ENCODE measurements around the gene LTBR. TPM values are rescaled to one million over a fixed set of nuclear protein-coding genes. Genes with fewer than 3 reads are reported as not detected.

LTBR gene
- polyA plus RNA-seq, 3 donors, result 56.4 to 108 (median 60.6) TPM

DNA sequence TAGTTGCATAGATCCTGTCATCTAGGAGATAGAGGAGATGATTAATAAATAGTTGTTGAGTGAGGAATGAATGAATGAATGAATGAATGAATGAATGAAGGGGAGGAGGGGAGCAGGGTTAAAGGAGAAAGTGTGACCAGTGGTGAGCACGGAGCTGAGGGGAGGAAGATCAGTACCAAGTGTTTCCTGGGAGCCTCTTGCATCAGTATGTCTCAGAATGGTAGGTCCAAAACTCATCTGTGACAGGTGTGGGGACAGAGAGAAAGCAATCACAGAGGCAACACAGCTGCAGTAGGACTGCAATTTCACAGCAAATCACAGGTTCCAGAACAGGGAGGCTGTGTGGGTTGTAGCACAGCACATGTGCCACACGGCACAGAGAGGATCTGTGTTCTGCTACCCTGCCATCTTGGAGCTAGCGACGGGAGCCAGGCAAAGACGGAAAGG is 27.6 kb upstream of the LTBR start:
- peaks cover 0 to 3% (median 0%) of the 10 kb centered on the region in 7 donors for H3K9me3 Mint-ChIP-seq
- intact Hi-C loops (cut with micrococcal nuclease), result loop anchor here in 1 of 2 donors (2.0 kb wide), 1 partner anchor 14 kb away; the partner anchor contains the start of gene TNFRSF1A
- peak overlapping the region; percentile 36 for H3K4me2 ChIP-seq (replicated peaks; ENCODE audit: extremely low read depth, low read length, poor library complexity, severe bottlenecking)
- H3K9me3 ChIP-seq (replicated peaks in 1 of 2; ENCODE audit: control insufficient read depth in 1 of 2, insufficient read depth in 1 of 2, low read length in 2 of 2), result no peaks in the 10 kb centered on the region
- H3K4me1 Mint-ChIP-seq, result peaks cover 84% of the 10 kb centered on the region
- no peaks in the 10 kb centered on the region for H3K27me3 ChIP-seq (ENCODE audit: control insufficient read depth in 2 of 2, insufficient read depth in 2 of 2, low read length in 2 of 2)
- peak overlapping the region; percentile 32 to 34 for H3K4me3 Mint-ChIP-seq
- H3K36me3 Mint-ChIP-seq, result no peaks in the 10 kb centered on the region
- H3K79me2 ChIP-seq (ENCODE audit: insufficient read depth, low read length), result no peaks in the 10 kb centered on the region
- no peaks in the 10 kb centered on the region for H3K36me3 ChIP-seq (replicated peaks in 1 of 2; ENCODE audit: control insufficient read depth in 1 of 2, insufficient read depth in 2 of 2, low read length in 2 of 2)
- TF ChIP-seq, protein P1, sequence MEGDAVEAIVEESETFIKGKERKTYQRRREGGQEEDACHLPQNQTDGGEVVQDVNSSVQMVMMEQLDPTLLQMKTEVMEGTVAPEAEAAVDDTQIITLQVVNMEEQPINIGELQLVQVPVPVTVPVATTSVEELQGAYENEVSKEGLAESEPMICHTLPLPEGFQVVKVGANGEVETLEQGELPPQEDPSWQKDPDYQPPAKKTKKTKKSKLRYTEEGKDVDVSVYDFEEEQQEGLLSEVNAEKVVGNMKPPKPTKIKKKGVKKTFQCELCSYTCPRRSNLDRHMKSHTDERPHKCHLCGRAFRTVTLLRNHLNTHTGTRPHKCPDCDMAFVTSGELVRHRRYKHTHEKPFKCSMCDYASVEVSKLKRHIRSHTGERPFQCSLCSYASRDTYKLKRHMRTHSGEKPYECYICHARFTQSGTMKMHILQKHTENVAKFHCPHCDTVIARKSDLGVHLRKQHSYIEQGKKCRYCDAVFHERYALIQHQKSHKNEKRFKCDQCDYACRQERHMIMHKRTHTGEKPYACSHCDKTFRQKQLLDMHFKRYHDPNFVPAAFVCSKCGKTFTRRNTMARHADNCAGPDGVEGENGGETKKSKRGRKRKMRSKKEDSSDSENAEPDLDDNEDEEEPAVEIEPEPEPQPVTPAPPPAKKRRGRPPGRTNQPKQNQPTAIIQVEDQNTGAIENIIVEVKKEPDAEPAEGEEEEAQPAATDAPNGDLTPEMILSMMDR (IDR thresholded peaks at IDR 0.05), result no peak
- H3K4me1 ChIP-seq (ENCODE audit: control insufficient read depth in 1 of 2, insufficient read depth in 2 of 2, low read length in 2 of 2), result peaks cover 74 to 83% of the 10 kb centered on the region in 2 donors
- WGBS (ENCODE audit: insufficient coverage), result 76% methylated on average over 5 of the region's 5 CpGs
- DNase-seq, result no peak
- H3K27ac Mint-ChIP-seq, result peak overlapping the region; percentile 77 to 95 (median 88)
- H4K20me1 ChIP-seq (ENCODE audit: insufficient read depth, low read length), result no peaks in the 10 kb centered on the region
- no peak overlapping the region for H2AFZ ChIP-seq (ENCODE audit: insufficient read depth, low read depth, low read length, poor library complexity, severe bottlenecking)
- H3K27ac ChIP-seq (ENCODE audit: low read depth in 1 of 2, low read length in 2 of 2), result peak overlapping the region in 1 of 2 donors; percentile 76
- H3K9ac ChIP-seq (ENCODE audit: insufficient read depth, low read length, poor library complexity, severe bottlenecking), result no peak overlapping the region
- H3K4me3 ChIP-seq (replicated peaks in 1 of 3; ENCODE audit: low read depth in 2 of 3, low read length in 3 of 3), result peak overlapping the region in 1 of 3 experiments; percentile 19
- peaks cover 0 to 6% (median 0%) of the 10 kb centered on the region in 3 donors for H3K27me3 Mint-ChIP-seq (ENCODE audit: low read depth in 3 of 3)

DNA sequence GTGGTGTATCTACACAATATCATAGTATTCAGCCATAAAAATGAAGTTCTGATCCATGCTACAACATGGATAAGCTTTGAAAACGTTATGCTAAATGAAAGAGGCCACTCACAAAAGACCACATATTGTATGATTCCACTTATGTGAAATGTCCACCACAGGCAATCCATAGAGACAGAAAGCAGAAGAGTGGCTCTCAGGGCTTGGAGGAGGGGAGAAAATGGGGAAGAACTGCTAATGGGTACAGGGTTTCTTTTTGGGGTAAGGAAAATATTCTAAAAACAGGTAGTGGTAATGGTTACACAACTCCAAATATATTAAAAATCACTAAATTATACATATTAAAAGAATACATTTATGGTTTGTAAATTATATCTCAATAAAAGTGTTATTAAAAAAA is 25.1 kb upstream of the LTBR start:
- TF ChIP-seq, protein P1 (IDR thresholded peaks at IDR 0.05), result no peak
- WGBS (ENCODE audit: insufficient coverage), result no CpG with 5 or more reads among the region's 1 CpG
- Mint-ChIP-seq H3K27me3 (ENCODE audit: low read depth in 3 of 3) (peaks cover 0 to 5% (median 0%) of the 10 kb centered on the region in 3 donors), H3K4me3 (no peak overlapping the region), H3K27ac (peak overlapping the region; percentile 74 to 87 (median 83)), H3K4me1 (peaks cover 80% of the 10 kb centered on the region), H3K9me3 (peaks cover 0 to 4% (median 0%) of the 10 kb centered on the region in 7 donors), H3K36me3 (no peaks in the 10 kb centered on the region)
- H3K36me3 ChIP-seq (replicated peaks in 1 of 2; ENCODE audit: control insufficient read depth in 1 of 2, insufficient read depth in 2 of 2, low read length in 2 of 2), result no peaks in the 10 kb centered on the region
- intact Hi-C loops (cut with micrococcal nuclease), result no loop called here
- H3K4me1 ChIP-seq (ENCODE audit: control insufficient read depth in 1 of 2, insufficient read depth in 2 of 2, low read length in 2 of 2), result peaks cover 68 to 88% of the 10 kb centered on the region in 2 donors
- H3K4me3 ChIP-seq (replicated peaks in 1 of 3; ENCODE audit: low read depth in 2 of 3, low read length in 3 of 3), result no peak overlapping the region
- DNase-seq, result peak; percentile 70 to 71 (median 71)
- peaks cover 7% of the 10 kb centered on the region for H3K79me2 ChIP-seq (ENCODE audit: insufficient read depth, low read length)
- H3K9me3 ChIP-seq (replicated peaks in 1 of 2; ENCODE audit: control insufficient read depth in 1 of 2, insufficient read depth in 1 of 2, low read length in 2 of 2), result no peaks in the 10 kb centered on the region
- H3K4me2 ChIP-seq (replicated peaks; ENCODE audit: extremely low read depth, low read length, poor library complexity, severe bottlenecking), result no peak overlapping the region
- H3K9ac ChIP-seq (ENCODE audit: insufficient read depth, low read length, poor library complexity, severe bottlenecking), result no peak overlapping the region
- peak overlapping the region in 1 of 2 donors; percentile 73 for H3K27ac ChIP-seq (ENCODE audit: low read depth in 1 of 2, low read length in 2 of 2)
- H2AFZ ChIP-seq (ENCODE audit: insufficient read depth, low read depth, low read length, poor library complexity, severe bottlenecking), result no peak overlapping the region
- H4K20me1 ChIP-seq (ENCODE audit: insufficient read depth, low read length), result no peaks in the 10 kb centered on the region
- no peaks in the 10 kb centered on the region for H3K27me3 ChIP-seq (ENCODE audit: control insufficient read depth in 2 of 2, insufficient read depth in 2 of 2, low read length in 2 of 2)

Data from CD14-positive monocyte (primary cell).